Epithelial cell of proximal tubule (primary cell): Measurements from ENCODE around the gene MAML2. TPM values are rescaled to one million over a fixed set of nuclear protein-coding genes. Genes with fewer than 3 reads are reported as not detected.

Experiments used
- DNase-seq: peaks from one replicate; pipeline ENCODE4 v3.0.0-alpha.2; 2011; ENCODE audit warnings: low read depth
- H3K4me3 ChIP-seq: 2 replicates; pipeline ENCODE4 v1.5.1; 2011; ENCODE audit warnings: low read depth, mild to moderate bottlenecking, low read length
- total RNA-seq: library from RNA; depleted of rRNA; stranded (reverse); fragments of >200 nt; gene quantifications from 2 replicates; pipeline ENCODE4 v1.2.3, GENCODE V29; 2015
- TF ChIP-seq, protein P1 (sequence below): conservative IDR thresholded peaks from 2 replicates; pipeline ENCODE4 v1.5.1; 2012; ENCODE audit warnings: low read depth, mild to moderate bottlenecking, low read length

Gene MAML2
- total RNA-seq, 1 donor from 2014 or later = 5.1 TPM

DNA sequence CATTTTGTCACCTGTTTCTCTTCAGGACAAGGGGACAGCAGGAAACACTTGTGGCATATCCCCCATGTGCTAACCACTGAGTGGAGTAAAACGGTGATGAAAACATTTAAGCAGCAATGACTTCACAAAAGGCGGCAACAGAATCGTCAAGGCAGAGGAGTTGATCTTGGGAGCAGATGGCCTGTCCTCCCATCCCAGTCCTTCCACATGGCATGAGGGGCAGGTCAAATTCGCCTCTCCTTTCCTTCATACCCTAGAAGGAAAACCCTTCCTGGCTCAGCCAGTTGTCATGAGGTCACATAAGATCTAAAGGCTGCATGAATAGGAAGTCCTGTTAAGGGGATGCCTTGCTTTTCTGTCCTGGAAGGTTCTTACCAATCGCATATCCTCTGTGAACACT lies 169.1 kb downstream of the MAML2 start:
- TF ChIP-seq, protein P1, sequence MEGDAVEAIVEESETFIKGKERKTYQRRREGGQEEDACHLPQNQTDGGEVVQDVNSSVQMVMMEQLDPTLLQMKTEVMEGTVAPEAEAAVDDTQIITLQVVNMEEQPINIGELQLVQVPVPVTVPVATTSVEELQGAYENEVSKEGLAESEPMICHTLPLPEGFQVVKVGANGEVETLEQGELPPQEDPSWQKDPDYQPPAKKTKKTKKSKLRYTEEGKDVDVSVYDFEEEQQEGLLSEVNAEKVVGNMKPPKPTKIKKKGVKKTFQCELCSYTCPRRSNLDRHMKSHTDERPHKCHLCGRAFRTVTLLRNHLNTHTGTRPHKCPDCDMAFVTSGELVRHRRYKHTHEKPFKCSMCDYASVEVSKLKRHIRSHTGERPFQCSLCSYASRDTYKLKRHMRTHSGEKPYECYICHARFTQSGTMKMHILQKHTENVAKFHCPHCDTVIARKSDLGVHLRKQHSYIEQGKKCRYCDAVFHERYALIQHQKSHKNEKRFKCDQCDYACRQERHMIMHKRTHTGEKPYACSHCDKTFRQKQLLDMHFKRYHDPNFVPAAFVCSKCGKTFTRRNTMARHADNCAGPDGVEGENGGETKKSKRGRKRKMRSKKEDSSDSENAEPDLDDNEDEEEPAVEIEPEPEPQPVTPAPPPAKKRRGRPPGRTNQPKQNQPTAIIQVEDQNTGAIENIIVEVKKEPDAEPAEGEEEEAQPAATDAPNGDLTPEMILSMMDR = no peak
- no peak overlapping the region for H3K4me3 ChIP-seq
- DNase-seq = no peak

DNA sequence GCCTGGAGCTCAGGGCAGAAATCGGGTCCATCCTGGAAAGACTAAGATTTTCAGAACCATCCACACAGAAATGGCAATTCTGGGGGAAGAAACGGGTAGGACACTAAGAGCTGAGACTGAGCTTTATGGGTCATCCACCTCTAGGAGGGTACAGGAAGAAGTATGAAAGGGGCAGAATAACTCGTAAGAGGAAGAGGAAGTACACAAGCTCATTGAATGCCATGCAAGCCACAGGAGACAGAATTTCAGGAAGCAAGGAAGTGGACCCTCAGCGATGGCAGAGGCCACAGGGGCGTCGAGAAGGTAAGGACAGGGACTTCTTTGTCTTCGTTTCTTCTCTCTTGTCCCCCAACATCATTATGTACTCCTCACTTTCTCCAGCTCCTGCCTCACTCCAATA lies 169.6 kb downstream of the MAML2 start:
- no peak for DNase-seq
- TF ChIP-seq, protein P1 = no peak
- no peak overlapping the region for H3K4me3 ChIP-seq

DNA sequence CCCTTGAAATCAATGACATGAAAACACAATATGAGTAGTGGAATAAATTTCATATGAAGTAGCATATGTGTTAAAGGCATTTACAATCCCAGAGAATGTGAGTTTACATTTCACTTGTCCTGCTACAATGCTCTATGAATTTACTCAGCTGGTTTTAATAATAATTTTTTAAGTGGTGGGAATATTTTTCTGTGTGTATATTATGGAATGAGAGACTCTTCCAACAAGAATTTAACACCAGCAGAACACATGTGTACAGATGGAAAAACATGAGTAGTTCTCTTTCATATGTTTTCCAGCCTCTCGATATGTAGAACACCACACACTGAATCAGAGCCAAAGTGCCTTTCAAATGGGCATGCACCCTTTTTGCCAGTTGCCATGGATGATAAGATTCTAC lies 170.4 kb downstream of the MAML2 start:
- H3K4me3 ChIP-seq = no peak overlapping the region
- TF ChIP-seq, protein P1 = no peak
- no peak for DNase-seq

DNA sequence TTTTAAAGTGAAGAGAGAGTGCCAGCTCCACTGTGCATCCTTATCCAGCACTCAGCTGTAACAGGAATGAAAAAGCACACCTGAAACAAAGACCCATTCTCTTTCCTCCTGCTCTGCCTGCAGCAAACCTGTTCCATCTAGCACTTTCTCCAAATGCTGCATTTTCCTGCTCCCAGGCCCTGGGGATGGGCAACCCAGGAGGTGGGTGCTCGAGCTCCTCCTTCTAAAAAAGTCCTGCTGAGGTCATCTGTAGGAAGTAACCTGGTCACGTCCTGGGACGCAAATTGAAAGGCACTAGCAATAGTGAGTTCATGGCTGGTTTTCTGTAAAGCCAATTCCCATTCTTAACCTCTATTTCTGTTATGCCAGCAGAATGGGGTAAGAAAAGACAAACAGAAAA lies 173.7 kb downstream of the MAML2 start:
- peak overlapping the region; percentile 23 for H3K4me3 ChIP-seq
- DNase-seq = no peak
- TF ChIP-seq, protein P1 = no peak

DNA sequence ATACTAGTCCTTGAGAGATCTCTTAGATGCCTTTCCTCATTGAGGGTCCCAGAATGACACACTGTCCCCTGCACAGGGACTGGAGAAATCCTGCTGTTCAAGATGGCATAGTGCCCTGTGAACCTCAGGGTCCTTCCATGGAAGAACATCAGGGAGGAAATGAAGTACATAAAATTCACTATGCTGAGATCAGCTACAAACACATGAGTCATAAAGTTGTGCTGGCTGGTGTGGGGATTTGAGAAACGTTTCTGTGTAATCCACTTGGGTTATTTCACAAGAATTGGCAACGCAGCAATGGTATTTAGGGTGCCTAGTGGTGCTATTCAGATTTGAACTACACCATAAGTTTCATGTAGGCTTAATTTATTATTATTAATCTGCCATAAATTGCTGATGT lies 174.4 kb downstream of the MAML2 start:
- H3K4me3 ChIP-seq = no peak overlapping the region
- TF ChIP-seq, protein P1 = no peak
- DNase-seq = peak; percentile 90

DNA sequence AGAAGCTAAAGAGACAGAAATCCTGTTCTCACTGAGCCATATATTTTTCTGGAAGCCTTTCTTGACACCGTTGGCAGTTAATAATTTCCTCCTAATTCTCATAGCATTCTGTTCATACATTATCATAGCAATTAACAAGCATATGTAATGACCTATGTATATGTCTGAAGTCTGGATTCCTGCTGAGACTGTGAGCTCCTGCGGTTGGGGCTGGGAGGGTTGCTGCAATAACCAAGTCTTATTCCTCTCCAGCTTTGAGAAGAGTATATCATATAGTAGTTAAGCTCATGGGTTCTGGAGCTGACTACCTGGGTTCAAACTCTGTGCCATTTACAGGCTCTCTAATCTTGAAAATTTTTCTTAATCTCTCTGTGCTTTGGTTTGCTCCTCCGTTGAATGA lies 175.2 kb downstream of the MAML2 start:
- DNase-seq = no peak
- TF ChIP-seq, protein P1 = no peak
- H3K4me3 ChIP-seq = no peak overlapping the region

DNA sequence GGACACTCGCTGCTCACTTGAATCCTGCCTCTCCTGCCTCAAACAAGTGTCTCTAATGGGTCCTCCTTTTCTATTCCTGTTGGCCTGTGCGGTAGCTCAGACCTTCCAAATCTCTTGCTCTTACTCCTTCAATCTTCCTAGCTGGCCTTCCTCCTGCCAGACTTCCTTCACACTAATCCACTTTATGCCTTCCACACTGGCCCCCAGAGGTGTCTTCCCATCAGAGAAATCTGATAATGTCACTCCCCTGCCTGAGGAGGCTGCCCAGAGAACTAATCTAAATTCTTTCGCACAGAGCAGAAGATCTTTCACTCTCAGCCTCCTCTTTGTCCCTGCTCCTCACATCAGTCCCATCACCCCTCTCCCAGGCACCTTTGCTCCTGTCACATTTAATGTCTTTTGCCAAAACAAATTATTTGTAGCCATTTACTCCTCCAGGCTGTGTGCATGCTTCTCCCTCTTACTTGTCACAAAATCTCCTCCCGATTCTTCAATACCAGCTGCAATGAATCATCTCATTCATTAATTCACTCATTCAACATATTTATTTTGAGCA lies 175.7 kb downstream of the MAML2 start:
- no peak for DNase-seq
- TF ChIP-seq, protein P1 = no peak
- H3K4me3 ChIP-seq = no peak overlapping the region
